ENCODE data around the gene CCL14. TPM values are rescaled to one million over a fixed set of nuclear protein-coding genes. Genes with fewer than 3 reads are reported as not detected.
"Not testable (repeated sequence)": the region's sequence is repeated elsewhere in the genome, so short reads cannot be mapped to it uniquely, and the experiment has no call there.

Gene CCL14
- total RNA-seq, 1 experiment from 2014 or later: not detected

DNA sequence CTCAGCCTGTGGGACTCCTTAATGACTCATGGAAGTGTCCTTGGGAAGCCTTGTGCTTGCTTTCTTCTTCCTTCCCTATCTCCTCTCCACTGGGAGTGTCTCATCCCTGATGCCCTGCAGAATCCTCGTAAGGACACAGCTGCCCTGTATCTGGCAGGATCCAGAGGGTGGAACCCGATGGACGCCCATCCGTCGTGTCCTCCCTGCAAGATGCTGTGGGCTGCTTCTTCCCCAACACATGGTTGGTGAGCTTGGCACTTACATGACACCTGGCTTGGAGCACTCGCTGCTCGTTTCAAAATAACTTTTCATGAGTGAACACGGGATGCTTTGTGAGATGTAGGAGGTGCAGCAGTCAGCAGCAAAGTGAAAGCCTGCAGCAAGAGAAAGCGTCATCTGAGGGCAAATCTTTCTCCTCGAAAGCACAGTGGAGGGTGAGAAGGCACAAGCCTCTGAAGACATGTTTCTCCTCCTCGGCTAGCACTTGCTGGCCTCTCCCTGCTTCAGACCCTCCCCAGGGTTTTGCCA is 11.6 kb upstream of the CCL14 start:
- H3K27ac ChIP-seq (ENCODE audit: low read length): no peak overlapping the region
- no peaks in the 10 kb centered on the region for H3K4me1 ChIP-seq (ENCODE audit: control insufficient read depth, insufficient read depth, low read length)
- no peak overlapping the region for H3K4me3 ChIP-seq (ENCODE audit: low read depth in 2 of 2, low read length in 2 of 2)
- CTCF ChIA-PET: no interaction called here
- POLR2A ChIA-PET: no interaction called here
- no peaks in the 10 kb centered on the region for H3K36me3 ChIP-seq (ENCODE audit: control insufficient read depth, insufficient read depth, low read length)
- TF ChIP-seq SIN3A (IDR thresholded peaks at IDR 0.05; ENCODE audit: borderline replicate concordance, insufficient read depth, low read depth, low read length) (no peak), TCF7L2 (IDR thresholded peaks at IDR 0.05; ENCODE audit: low read depth, low read length) (no peak), POLR2AphosphoS5 (IDR thresholded peaks at IDR 0.05; ENCODE audit: low read depth, low read length) (no peak)
- TF ChIP-seq, protein P1, sequence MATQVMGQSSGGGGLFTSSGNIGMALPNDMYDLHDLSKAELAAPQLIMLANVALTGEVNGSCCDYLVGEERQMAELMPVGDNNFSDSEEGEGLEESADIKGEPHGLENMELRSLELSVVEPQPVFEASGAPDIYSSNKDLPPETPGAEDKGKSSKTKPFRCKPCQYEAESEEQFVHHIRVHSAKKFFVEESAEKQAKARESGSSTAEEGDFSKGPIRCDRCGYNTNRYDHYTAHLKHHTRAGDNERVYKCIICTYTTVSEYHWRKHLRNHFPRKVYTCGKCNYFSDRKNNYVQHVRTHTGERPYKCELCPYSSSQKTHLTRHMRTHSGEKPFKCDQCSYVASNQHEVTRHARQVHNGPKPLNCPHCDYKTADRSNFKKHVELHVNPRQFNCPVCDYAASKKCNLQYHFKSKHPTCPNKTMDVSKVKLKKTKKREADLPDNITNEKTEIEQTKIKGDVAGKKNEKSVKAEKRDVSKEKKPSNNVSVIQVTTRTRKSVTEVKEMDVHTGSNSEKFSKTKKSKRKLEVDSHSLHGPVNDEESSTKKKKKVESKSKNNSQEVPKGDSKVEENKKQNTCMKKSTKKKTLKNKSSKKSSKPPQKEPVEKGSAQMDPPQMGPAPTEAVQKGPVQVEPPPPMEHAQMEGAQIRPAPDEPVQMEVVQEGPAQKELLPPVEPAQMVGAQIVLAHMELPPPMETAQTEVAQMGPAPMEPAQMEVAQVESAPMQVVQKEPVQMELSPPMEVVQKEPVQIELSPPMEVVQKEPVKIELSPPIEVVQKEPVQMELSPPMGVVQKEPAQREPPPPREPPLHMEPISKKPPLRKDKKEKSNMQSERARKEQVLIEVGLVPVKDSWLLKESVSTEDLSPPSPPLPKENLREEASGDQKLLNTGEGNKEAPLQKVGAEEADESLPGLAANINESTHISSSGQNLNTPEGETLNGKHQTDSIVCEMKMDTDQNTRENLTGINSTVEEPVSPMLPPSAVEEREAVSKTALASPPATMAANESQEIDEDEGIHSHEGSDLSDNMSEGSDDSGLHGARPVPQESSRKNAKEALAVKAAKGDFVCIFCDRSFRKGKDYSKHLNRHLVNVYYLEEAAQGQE (IDR thresholded peaks at IDR 0.05; ENCODE audit: insufficient read depth in 1 of 2, low read depth in 2 of 2, low read length in 1 of 2): no peak
- TF ChIP-seq, protein P2, sequence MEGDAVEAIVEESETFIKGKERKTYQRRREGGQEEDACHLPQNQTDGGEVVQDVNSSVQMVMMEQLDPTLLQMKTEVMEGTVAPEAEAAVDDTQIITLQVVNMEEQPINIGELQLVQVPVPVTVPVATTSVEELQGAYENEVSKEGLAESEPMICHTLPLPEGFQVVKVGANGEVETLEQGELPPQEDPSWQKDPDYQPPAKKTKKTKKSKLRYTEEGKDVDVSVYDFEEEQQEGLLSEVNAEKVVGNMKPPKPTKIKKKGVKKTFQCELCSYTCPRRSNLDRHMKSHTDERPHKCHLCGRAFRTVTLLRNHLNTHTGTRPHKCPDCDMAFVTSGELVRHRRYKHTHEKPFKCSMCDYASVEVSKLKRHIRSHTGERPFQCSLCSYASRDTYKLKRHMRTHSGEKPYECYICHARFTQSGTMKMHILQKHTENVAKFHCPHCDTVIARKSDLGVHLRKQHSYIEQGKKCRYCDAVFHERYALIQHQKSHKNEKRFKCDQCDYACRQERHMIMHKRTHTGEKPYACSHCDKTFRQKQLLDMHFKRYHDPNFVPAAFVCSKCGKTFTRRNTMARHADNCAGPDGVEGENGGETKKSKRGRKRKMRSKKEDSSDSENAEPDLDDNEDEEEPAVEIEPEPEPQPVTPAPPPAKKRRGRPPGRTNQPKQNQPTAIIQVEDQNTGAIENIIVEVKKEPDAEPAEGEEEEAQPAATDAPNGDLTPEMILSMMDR (IDR thresholded peaks at IDR 0.05): no peak
- H3K9me3 ChIP-seq (ENCODE audit: control insufficient read depth, insufficient read depth, low read depth, low read length): no peaks in the 10 kb centered on the region
- ATAC-seq (no peak), DNase-seq (ENCODE audit: low read depth, low spot score) (no peak)
- in situ Hi-C loops (cut with HindIII; ENCODE audit: low pct_unique_long_range_greater_than_20kb, low sequenced_read_pairs): no loop called here
- intact Hi-C loops (cut with micrococcal nuclease; ENCODE audit: unreplicated experiment): no loop called here
- no TSS peak for BruUV-seq (replicated peaks)
- no peaks in the 10 kb centered on the region for H3K27me3 ChIP-seq (ENCODE audit: control insufficient read depth, insufficient read depth, low read length)

DNA sequence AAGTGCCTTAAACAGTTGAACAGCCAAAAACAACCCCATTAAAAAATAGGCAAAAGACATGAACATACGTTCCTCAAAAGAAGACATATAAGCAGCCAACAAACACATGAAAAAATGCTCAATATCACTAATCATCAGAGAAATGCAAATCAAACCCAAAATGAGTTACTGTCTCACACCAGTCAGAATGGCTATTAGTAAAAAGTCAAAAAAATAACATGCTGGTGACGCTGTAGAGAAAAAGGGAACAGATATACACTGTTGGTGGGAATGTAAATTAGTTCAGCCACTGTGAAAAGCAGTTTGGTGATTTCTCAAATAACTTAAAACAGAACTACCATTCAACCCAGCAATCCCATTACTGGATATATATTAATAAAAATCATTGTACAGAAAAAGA is 8.8 kb upstream of the CCL14 start:
- BruUV-seq (replicated peaks); intact Hi-C loops (cut with micrococcal nuclease; ENCODE audit: unreplicated experiment); DNase-seq (ENCODE audit: low read depth, low spot score); CTCF ChIA-PET; H3K36me3 ChIP-seq (ENCODE audit: control insufficient read depth, insufficient read depth, low read length); H3K27me3 ChIP-seq (ENCODE audit: control insufficient read depth, insufficient read depth, low read length); H3K4me3 ChIP-seq (ENCODE audit: low read depth in 2 of 2, low read length in 2 of 2); H3K27ac ChIP-seq (ENCODE audit: low read length); H3K9me3 ChIP-seq (ENCODE audit: control insufficient read depth, insufficient read depth, low read depth, low read length); H3K4me1 ChIP-seq (ENCODE audit: control insufficient read depth, insufficient read depth, low read length); POLR2A ChIA-PET; ATAC-seq; in situ Hi-C loops (cut with HindIII; ENCODE audit: low pct_unique_long_range_greater_than_20kb, low sequenced_read_pairs): not testable (repeated sequence)

DNA sequence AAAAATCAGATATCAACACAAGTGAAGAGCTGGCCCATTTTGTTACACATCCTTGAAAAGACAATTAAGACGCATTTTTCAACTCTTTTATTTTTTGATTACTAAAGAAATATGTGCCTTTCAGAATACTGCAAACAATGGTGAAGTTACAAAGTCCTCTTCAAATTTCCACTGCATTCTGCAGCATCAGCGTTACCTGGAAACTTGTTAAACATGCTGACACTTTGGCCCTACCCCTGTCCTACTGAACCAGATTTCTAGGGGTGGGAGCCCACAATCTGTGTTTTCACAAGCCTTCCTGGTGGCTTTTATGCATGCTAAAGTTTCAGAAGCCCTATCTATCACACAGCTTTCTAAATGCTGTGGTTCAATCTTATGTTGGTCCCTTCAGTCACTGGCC is 4.5 kb upstream of the CCL14 start:
- BruUV-seq (replicated peaks): no TSS peak
- ATAC-seq (no peak), DNase-seq (ENCODE audit: low read depth, low spot score) (no peak)
- intact Hi-C loops (cut with micrococcal nuclease; ENCODE audit: unreplicated experiment): no loop called here
- H3K27ac ChIP-seq (ENCODE audit: low read length): no peak overlapping the region
- no peak overlapping the region for H3K4me3 ChIP-seq (ENCODE audit: low read depth in 2 of 2, low read length in 2 of 2)
- no peaks in the 10 kb centered on the region; the same call in 1 of the 2 replicates for H3K27me3 ChIP-seq (ENCODE audit: control insufficient read depth, insufficient read depth, low read length)
- no peaks in the 10 kb centered on the region for H3K36me3 ChIP-seq (ENCODE audit: control insufficient read depth, insufficient read depth, low read length)
- in situ Hi-C loops (cut with HindIII; ENCODE audit: low pct_unique_long_range_greater_than_20kb, low sequenced_read_pairs): no loop called here
- TF ChIP-seq, protein P1 (IDR thresholded peaks at IDR 0.05; ENCODE audit: insufficient read depth in 1 of 2, low read depth in 2 of 2, low read length in 1 of 2): no peak
- TF ChIP-seq POLR2AphosphoS5 (IDR thresholded peaks at IDR 0.05; ENCODE audit: low read depth, low read length) (no peak), SIN3A (IDR thresholded peaks at IDR 0.05; ENCODE audit: borderline replicate concordance, insufficient read depth, low read depth, low read length) (no peak), TCF7L2 (IDR thresholded peaks at IDR 0.05; ENCODE audit: low read depth, low read length) (no peak)
- TF ChIP-seq, protein P2 (IDR thresholded peaks at IDR 0.05): no peak
- CTCF ChIA-PET: no interaction called here
- H3K9me3 ChIP-seq (ENCODE audit: control insufficient read depth, insufficient read depth, low read depth, low read length): no peaks in the 10 kb centered on the region
- no peaks in the 10 kb centered on the region for H3K4me1 ChIP-seq (ENCODE audit: control insufficient read depth, insufficient read depth, low read length)
- POLR2A ChIA-PET: interaction anchor here (0.5 kb wide), 1 partner anchor 65 kb away, joined by 3 read pairs; no protein-coding TSS in a partner anchor
